ENCODE data around the gene USP7.
"Not testable (repeated sequence)": the region's sequence is repeated elsewhere in the genome, so short reads cannot be mapped to it uniquely, and the experiment has no call there.

USP7 gene

DNA sequence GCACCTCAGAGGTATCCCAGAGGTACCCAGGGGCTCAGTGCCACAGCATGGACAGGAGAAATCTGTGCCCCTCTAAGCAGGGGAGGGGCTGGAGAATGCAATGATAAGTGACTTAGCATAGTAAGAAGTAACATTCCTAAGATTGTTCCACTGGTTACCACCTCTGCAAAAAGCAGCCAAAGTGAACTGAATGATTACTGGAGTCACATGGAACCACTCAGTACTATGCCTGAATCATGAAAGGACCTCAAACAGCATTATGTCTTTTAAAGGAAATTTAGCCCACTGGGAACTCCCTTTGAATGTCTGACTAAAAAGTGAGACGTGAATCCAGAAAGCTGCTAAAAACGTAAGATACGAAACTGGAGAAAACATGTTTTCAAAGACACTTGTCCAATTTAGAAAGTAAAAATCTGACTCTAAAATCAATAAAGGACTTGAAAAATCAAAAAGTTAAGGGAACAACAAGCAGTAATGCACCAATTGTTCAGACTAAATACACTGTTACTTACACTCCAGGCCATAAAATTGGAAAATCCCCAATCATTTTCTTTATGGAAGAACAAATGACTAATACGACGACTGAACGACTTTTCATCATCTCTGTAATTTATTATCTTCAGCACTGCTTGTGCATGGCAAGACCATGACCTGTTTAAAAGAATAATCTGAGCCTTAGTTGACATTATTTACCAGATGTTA lies 42.9 kb downstream of the USP7 start:
- DNase-seq: no peak

DNA sequence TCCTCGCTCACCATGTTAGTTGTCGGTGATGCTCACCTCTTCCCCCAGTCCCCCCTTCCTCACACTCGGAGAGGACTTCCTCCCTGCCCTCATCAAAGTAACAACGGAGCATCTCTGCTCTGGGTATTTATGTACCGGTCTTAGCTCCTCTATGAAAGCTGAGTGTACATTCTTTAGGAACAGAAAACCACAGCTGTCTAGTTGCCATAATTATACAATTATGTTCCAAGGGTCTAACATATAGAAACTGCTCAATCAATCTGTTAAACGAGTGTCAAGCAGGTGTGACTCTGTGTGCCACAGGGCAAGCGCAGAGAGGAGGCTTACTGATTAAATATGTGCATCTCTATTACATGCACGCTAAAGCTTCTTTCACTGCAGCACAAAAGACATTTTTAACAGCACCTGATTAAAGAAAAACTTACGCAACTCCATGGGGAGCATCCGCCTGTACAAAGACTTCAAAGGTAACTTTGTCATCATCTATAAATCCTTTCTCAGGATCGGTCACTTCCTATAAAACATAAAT lies 43.7 kb downstream of the USP7 start:
- DNase-seq: no peak

DNA sequence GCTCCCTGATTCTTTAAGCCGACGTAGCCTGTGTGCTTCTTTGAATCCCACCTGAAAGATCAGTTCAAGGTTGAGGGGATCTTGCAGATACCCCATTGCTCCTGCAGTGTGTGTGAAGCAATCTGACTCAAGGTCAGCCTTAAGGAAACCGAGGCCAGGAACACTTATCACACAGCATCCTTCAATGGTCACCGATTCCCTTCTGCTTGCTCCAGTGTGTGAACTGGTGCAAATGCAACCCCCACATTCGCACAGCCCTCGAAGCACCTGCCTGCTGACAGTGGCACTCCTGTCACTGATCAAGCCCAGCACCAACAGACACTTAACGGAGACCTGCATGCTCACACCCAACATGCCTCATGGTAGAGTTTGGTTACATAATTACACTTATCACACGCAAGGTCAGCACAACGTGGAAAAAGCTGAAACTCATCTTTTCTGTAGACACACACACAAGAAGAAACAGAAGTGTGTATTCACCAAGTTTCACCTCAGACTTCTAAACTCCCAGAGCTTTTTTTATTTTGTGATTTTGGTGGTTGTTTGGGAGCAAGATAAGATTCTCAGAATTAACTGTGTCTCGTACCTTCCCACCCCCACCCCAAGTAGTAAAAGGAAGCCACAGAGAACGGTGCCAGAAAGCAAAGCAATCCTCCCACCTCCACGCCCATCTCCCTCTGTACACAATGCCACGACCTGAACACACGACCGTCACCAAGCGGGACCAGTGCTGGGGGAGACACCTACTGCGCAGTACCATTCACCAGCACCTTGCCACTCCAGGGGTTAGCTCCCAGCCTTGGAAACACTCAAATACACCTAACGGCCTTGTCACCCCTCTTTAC lies 44.4 kb downstream of the USP7 start:
- DNase-seq: no peak

DNA sequence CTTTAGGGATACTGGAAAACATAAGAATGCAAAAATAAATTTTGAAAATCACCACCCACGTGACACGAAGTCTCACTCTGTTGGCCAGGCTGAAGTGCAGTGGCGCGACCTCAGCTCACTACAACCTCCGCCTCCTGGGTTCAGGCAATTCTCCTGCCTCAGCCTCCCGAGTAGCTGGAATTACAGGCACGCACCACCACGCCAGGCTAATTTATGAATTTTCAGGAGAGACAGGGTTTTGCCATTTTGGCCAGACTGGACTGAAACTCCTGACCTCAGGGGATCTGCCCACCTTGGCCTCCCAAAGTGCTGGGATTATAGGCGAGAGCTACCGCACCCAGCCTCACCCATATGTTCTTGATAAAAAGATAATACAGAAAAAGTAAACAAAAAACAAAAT lies 46.4 kb downstream of the USP7 start:
- DNase-seq: not testable (repeated sequence)

DNA sequence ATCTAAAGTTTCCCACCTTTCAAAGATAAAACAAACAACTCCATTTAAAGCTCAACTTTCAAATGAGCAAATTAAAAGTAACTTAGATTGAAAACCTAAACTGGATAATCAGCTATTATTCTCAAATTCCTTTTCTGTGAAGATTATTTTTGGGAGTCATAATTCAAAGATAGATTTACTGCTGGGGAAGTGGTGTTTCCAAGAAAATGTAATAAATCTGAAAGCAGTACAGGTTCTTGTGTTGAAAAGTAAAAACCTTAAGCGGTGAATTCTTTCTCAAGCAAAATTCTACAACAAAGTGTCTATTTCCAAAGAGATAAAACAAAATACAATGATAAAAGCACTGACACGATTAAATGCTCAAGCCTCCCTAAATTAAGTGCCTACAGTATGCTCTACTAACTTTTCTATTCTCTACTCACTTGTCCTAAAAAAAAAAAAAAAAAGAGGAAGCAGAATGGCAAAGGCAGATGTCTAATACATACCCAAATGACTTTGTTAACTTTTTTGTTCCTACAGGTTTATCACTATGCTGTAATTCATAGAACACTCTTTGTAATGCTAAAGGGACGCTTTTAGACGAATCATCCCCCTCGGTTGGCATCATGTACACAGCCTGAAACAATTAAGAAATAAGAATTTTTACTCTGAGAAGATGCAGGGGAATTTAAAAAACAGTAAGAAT lies 47.0 kb downstream of the USP7 start:
- DNase-seq: no peak

DNA sequence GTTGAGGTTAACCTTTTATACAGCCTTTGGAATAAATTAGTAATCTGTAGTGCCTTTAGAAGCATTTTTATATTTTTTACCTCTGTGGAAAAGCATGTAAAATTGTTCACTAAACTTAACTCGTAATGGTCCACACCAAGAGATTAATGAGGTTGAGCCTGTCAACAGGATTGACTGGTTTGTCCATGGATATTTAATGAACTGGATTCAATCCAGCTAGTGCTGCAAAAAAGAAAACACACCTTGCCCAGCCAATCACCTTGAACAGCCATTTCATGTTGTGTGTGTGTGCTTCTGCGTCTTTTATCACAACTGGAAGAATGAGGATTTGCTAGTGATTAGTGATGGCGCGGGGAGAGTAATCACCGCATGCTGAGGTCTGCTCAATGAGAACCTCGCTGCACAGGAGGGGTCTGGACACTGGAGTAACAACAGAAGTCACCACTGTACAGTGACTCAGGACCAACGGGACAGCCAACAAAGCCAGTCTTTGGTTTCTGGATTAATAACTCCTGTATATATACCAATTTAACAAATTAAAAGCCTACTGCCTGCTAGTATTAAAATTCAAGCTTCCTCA lies 47.9 kb downstream of the USP7 start:
- DNase-seq: no peak

DNA sequence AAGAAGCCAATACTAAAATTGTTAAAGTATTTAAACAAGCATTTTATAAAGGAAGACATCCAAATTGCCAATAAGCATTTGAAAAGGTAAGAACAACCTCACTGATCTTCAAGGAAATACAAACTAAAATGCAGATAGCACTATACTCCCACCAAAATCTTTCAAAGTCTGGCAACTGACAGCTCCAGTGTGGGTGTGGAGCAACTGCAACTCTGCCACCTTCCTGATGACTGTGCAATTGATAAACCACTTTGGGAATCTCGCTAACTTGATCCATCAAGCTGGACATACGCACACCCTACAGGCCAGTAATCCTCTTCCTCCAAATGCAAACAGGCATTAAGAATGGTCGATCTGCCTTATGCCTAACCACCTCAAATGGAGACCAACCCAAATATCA lies 49.6 kb downstream of the USP7 start:
- no peak for DNase-seq

DNA sequence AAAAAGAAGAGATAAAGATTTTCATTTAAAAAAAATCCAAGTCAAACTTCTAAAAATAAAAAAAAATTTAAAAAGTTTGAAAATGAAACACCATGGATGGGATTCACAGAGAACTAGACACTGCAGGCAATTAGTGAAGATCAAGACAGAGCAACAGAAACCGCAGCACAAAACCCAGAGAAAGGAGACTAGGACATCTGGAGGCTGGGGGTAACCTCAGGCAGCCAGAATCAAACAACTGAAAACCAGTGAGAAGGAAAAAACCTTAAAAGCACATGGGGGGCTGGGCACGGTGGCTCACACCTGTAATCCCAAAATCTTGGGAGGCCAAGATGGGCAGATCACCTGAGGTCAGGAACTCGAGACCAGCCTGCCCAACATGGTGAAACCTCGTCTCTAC lies 50.9 kb downstream of the USP7 start:
- DNase-seq: no peak

DNA sequence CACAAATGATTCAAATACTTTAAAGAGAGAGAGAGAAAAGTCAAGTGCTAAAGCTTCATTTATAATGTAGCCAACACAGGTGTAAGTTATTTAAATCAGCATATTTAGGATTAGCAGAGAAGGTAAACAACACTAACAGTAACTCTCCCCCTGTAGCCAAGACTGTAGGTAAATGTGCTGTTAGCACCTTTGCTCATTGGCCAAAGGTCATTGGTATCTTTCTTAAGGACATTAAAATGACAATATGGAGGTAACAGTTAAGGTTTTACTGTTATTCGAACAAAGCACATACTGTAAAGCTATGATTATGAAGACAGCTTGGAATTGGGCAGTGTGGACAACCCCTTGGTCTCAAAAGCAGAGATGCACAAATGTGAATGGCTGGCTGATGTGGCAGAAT lies 52.9 kb downstream of the USP7 start:
- no peak for DNase-seq

DNA sequence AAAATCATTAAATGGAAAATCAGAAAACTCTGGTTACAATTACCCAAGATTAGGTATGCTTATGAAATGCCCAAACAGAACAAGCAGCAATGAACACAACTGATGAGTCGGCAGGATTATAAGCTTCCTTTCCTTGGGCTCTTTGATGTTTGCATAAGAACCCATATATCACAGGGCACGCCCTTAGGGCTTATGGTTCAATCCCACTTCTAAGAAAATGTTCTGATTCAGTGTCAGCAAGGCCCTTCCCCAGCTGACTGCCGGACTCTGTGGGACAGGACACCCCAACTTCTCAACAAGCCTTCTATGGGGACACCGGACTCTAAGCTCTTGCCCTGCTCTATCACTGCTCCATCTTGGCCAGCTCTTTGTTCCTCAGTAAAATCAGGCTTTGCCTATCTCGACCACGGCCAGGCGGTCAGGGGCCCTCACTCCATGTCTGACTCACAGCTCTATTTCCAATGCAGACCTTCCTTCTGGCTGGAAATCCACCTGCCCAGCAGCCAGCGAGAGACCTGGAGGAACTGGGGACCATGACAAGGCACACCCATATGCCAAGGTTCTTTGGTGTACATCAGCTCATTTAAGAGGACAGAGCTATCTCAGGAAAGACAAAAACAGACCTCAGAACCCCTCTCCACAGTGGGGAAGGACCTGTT lies 54.8 kb downstream of the USP7 start:
- DNase-seq: no peak

DNA sequence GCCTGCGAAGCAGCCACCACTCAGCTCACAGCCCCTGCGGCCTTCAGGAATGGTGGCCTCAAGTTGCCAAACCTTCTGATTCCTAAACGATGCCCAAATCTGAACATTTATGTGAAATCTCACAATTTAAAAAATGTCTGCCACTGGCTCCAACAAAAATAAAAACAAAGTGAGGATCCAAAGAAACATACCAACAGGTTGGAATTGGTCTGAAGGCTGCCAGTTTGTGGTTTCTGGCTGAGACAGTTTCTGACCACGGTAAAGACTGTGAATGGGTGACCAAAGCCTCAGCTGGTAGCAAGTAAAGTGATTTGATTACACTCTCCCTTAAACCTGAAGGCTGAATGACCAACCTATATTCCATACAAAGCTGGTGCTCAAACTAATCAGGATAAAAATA lies 56.6 kb downstream of the USP7 start:
- DNase-seq: no peak

DNA sequence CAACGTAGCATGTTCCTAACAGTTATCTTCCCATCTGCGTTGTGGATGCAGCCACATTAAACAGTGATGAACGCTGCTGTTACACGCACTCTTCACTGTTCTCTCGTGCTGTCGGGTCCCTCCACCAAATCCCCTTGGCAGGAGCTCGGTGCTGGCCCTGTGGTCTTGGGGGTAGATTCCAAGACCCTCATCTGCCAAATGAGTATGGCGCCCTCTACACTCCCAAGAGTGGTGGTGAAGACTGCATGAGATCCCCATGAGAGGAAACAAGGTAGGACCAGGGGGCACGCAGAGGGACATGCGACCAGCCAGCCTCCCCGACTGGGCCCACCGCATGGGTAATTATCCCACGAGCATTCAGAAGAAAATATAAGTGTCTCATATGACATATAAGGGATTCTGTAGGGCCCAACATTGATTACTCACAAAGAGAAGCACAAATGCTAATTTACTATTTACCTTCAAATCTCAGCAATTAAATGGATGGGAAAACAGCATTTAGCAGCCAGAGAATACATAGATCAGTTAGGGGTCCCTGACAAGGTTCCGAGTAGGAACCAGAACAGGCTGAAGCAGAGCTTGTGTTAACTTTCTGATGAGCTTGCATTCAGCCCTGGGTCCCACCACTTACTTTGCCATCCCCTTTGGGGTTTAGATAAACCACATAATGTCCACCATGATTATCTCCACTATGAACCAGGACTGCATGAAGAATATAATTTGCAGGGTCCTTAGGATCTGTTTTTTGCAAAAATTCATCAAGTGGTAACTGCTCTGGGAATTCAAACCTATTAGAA lies 57.7 kb downstream of the USP7 start:
- DNase-seq: no peak

DNA sequence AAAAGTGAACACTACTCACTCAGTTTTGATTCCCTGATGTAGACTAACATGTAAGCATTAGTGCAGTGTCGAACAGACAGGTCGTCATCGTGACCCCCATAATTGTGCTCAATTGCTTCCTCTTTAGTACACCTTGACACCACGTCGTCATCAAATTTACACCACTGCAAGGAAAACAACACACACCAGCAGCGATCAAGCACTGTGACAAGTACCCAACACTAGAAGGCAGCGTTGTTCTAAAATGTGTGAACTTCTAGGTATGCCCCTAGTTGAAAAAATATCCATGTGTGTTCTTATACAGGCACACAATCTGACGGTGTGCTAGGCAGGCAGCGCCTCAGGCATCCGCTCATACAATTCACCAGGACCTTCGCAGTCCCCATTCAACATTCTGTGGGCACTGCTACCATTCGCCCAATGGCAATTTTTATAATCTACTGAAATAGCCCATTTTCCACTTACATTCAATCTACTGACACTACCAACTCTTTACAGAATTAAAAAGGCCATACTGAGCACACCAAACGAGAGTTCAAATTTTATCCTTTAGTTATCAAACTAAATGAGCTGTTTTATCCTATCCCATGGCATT lies 58.4 kb downstream of the USP7 start:
- DNase-seq: no peak

DNA sequence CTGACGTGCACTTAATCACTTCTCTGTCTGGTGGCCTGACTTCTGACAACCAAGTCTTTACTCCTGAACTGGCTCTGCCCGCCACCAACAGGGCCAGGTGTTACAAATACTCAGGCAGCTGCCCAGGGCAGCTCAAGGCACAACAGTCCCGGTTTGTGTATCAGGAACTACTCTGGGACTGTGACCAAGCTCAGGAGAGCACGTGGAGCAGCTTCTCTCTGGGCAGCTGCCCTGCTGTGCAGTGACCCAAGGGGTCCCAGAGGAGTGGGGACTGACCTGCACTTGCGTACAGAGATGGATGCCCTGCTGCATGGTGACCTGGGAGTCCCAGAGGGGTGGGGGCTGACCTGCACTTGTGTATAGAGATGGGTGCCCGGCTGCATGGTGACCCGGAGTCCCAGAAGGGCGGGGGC lies 59.7 kb downstream of the USP7 start:
- DNase-seq: no peak

DNA sequence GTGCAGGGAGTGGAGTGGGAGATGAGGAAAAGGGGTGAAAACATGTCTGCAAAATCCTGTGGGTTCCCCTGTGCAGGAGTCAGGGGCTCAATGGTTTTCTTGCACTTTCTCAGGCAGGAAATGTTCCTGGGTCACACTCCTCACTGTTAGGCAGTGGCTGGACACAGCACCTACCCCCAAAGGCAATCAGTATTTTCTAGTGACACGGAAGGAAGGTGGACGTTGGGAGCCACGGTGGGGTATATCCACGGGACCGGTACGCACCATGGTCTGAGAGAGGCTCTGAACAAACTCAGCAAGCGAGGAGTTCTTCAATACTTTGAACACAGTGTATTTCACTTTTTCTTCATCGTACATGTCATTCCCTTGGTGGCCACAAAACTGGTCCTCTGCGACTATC lies 60.7 kb downstream of the USP7 start:
- no peak for DNase-seq

DNA sequence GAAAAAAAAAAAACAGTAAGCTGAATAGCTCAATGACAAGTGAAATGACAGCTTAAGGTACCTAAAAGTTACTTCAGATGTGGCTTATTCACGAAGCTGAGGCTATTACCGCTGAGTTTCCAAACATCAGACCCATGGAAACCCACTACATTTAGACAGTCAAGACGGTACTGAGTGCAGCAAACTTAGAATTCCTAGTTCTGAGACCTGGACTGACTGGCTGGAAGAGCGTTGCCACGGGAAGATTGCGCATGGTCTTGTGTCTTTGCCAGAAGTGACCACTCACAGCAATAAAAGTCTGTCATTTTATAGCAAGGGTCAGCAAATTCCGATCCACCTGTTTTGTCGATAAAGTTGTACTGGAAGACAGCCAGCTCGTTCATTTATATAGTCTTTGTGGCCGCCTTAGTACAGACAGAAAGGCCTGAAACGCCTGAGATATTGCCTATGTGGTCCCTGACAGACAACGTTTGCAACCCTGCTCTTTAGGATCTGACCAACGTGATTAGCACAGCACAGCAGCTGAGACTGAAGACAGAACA lies 62.3 kb downstream of the USP7 start:
- DNase-seq: no peak

DNA sequence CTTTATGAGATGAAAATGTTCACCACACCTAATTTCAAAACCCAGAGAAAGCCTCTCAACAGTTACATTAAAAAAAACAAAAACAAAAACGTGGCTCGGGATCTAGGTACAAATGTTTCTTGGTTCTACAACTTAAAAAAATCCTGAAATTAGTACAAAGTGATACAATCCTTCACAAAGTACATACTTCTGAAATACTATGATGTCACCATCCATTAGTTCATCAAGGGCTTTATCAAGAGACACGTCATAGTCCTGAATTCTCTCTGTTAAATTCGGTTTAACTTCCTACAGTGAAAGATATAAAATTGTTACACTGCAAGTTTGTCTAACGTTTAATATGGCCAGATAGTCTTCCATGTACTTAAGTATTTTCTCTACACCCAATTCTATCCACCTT lies 63.4 kb downstream of the USP7 start:
- no peak for DNase-seq

DNA sequence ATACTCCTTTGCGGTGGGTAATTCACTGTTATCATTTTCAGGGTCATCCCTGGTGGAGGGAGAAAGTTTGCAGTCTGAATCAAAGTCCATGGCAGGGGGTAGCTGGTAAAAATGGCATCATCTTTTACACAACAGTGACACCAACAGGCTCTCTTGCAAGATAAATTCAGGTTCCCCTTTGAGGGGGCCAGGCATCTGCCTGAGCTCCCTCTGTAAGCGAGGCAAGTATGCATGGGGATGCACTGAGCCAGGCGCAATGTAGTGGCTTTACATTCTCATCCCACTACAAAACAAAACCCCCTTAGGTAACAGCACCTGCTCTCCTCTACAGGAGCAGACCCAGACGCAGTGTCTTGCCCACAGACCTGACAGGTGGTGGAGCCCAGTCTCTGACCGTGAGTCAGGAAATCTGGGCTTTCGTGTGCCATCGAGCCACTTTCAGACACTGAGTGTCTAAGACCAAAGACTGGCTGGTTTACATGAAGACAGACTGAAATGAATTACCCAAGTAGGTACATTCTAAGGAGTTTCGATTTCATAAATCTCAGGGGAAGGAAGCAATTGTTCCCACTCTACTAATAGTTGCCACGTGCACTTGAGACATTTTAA lies 63.9 kb downstream of the USP7 start:
- DNase-seq: no peak

DNA sequence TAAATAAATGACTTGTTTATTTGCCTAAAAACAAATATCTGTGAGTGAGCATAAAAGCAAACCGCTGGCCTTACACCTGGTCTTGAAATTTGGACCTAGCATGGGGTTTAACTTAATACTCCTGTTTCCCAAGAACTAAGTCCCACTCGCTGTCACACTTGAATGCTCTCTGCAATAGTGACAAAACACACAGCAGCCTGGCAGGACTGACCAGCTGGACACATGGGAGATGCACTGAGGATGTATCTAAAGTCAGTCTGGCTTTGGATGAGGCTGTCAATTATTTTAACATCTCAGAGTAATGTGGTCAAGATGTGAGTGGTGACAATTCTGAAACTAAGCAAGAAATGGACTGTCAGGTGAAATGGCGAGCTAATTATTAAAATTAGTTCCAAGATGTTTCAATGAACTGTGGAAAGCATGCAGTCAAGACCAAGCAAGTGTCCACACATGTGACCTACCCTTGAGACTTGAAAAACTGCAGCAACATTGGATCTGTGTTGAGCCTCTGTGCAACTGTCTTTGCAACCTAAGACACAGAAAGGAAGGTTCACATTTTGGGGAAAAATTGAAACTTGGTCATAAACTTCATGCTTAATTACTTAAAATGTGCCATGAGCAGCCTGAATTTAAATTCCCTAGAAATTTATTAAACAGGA lies 64.9 kb downstream of the USP7 start:
- no peak for DNase-seq

DNA sequence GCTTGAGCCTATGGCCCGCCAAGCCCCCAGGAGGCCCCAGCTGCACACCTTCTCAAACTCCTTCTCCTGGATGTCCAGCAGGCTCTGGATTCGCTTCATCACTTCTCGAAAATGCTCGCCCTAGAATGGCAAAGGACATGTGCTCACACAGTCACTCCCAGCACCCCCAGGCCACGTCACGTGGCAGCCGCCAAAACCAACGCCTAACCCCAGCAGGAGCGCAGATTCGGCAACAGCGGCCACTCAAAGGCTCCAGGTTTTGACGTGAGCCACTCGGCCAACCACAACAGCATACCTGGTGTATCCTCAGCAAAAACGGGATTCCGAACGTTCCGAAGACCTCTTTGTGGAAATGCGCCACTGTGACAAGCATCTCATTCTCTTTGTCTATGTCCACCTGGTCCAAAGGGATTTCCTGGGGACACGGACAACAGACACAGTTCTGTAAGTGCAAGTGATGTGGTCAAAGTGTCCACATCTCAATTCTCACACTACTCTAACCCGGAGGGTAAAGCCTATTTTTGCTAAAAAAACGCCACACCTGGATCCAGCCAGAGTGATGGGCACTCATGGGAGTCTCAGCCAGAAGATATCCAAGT lies 68.9 kb downstream of the USP7 start:
- no peak for DNase-seq

Measured in SIG-M5 (cell line).